Activated T-cell treated with anti-CD3 and anti-CD28 coated beads, Interleukin-2, amount 50 U/mL, for 48 hours (primary cell): ENCODE results near the gene OR7A10.
"Not testable (repeated sequence)": the region's sequence is repeated elsewhere in the genome, so short reads cannot be mapped to it uniquely, and the experiment has no call there.

Experiments used
- DNase-seq, 2 experiments: peaks; one replicate each; pipeline ENCODE4 v3.0.0-alpha.2; 2020

Gene OR7A10

DNA sequence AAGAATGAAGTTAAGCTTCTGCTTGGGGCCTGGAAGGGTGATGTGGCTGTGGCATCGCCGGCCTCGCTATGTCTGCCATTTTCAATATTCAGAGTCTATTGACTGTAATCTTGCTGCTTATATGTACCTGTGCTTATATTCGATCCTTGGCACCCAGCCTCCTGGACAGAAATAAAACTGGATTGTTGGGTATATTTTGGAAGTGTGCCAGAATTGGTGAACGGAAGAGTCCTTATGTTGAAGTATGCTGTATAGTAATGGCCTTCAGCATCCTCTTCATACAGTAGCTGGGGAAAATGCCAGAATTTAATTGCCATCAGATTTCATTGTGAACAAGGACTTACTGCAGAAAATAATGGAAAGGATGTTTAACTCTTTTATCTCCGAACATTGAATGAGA lies 56.5 kb downstream of the OR7A10 start:
- DNase-seq = not testable (repeated sequence)
